Measurements from ENCODE around the gene ADGRF1. TPM values are rescaled to one million over a fixed set of nuclear protein-coding genes. Genes with fewer than 3 reads are reported as not detected.

Gene ADGRF1
- total RNA-seq, 1 donor from 2014 or later = 12.9 TPM

- peaks cover 19% of the 10 kb centered on the region for H3K4me1 ChIP-seq
- intact Hi-C loops (cut with DNase I) = no loop called here
- ATAC-seq = peak; percentile 63
- no peaks in the 10 kb centered on the region for H3K36me3 ChIP-seq
- peak overlapping the region; percentile 49 for H3K4me3 ChIP-seq
- H3K27me3 ChIP-seq = no peaks in the 10 kb centered on the region
- H3K9me3 ChIP-seq = no peaks in the 10 kb centered on the region
- DNase-seq = no peak
- H3K27ac ChIP-seq = peak overlapping the region; percentile 80
- no peak for TF ChIP-seq CTCF (IDR thresholded peaks at IDR 0.05)
These were observed 87.2 kb downstream of the ADGRF1 start for GRCh38 chr6:46954837-46955451.

- H3K4me1 ChIP-seq = peaks cover 27% of the 10 kb centered on the region
- intact Hi-C loops (cut with DNase I) = no loop called here
- no peaks in the 10 kb centered on the region for H3K36me3 ChIP-seq
- TF ChIP-seq CTCF (IDR thresholded peaks at IDR 0.05) = no peak
- ATAC-seq (no peak), DNase-seq (no peak)
- no peaks in the 10 kb centered on the region for H3K9me3 ChIP-seq
- peak overlapping the region; percentile 80 for H3K27ac ChIP-seq
- H3K27me3 ChIP-seq = no peaks in the 10 kb centered on the region
- H3K4me3 ChIP-seq = peak overlapping the region; percentile 49
These were observed 88.2 kb downstream of the ADGRF1 start for GRCh38 chr6:46953921-46954320.

GRCh38 chr6:46949632-46950280, 92.4 kb downstream of the ADGRF1 start:
- H3K36me3 ChIP-seq = no peaks in the 10 kb centered on the region
- H3K4me3 ChIP-seq = no peak overlapping the region
- intact Hi-C loops (cut with DNase I) = no loop called here
- DNase-seq (peak; percentile 82), ATAC-seq (peak; percentile 79)
- no peak for TF ChIP-seq CTCF (IDR thresholded peaks at IDR 0.05)
- H3K4me1 ChIP-seq = peaks cover 45% of the 10 kb centered on the region
- peak overlapping the region; percentile 80 for H3K27ac ChIP-seq
- no peaks in the 10 kb centered on the region for H3K27me3 ChIP-seq
- H3K9me3 ChIP-seq = no peaks in the 10 kb centered on the region

- no peaks in the 10 kb centered on the region for H3K36me3 ChIP-seq
- intact Hi-C loops (cut with DNase I) = no loop called here
- no peak overlapping the region for H3K4me3 ChIP-seq
- H3K9me3 ChIP-seq = no peaks in the 10 kb centered on the region
- no peak for TF ChIP-seq CTCF (IDR thresholded peaks at IDR 0.05)
- H3K4me1 ChIP-seq = peaks cover 45% of the 10 kb centered on the region
- no peaks in the 10 kb centered on the region for H3K27me3 ChIP-seq
- DNase-seq = no peak
- peak; percentile 49 for ATAC-seq
- H3K27ac ChIP-seq = peak overlapping the region; percentile 80
These were observed 93.4 kb downstream of the ADGRF1 start for GRCh38 chr6:46948699-46949098.

Other genes starting within 250 kb of the ADGRF1 start
- not detected for gene MEP1A, start 248.9 kb downstream of the ADGRF1 start, total RNA-seq
- gene ADGRF5, start 120.4 kb downstream of the ADGRF1 start, total RNA-seq = 283 TPM